ENCODE results near the gene STN1.

The STN1 gene

DNA sequence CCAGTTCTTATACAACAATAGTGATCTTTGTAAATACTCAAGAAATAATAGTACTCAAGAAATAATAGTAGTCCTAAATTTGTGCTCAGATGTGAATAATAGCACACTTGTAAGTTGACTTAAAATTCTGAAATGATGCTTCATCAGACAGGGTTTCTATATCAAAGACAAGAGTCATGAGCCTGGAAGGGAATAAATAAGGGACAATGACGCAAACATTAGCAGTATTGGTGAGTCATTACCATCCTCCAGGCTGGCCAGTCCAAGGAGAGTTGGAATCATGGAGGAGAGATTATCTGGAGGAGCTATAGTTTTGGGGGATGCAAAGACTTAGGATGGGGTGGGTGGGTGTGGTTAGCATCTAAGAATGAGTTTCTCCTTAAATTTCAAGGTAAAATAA, 56.5 kb downstream of the STN1 start:
- no CpG with 5 or more reads among the region's 1 CpG for WGBS (ENCODE audit: extremely low coverage, insufficient coverage, insufficient read length)
- no peak overlapping the region for H3K9ac ChIP-seq (ENCODE audit: low read length)
- H2AK5ac ChIP-seq (ENCODE audit: low read length), result no peak overlapping the region
- no peaks in the 10 kb centered on the region for H3K79me2 ChIP-seq (ENCODE audit: control insufficient read depth, insufficient read depth, low read length, poor library complexity)
- H4K8ac ChIP-seq (ENCODE audit: low read depth, low read length), result no peak overlapping the region
- H3K27me3 ChIP-seq (ENCODE audit: insufficient read depth, low read length), result no peaks in the 10 kb centered on the region
- H3K4me1 ChIP-seq (ENCODE audit: control insufficient read depth in 1 of 2, insufficient read depth in 2 of 2, low read length in 2 of 2), result peaks cover 0 to 5% of the 10 kb centered on the region in 2 experiments
- H2BK5ac ChIP-seq (ENCODE audit: low read depth, low read length, poor library complexity), result no peak overlapping the region
- no peaks in the 10 kb centered on the region for H3K79me1 ChIP-seq (ENCODE audit: low read length)
- no peak overlapping the region for H3K4me3 ChIP-seq (ENCODE audit: low read depth, low read length)
- no peak overlapping the region for H2BK120ac ChIP-seq (ENCODE audit: insufficient read depth, low read length, poor library complexity)
- peaks cover 3% of the 10 kb centered on the region for H3K9me3 ChIP-seq (ENCODE audit: insufficient read depth, low read depth, low read length)
- no peak overlapping the region for H3K4me2 ChIP-seq (ENCODE audit: low read length)
- no peak overlapping the region for H3K18ac ChIP-seq (ENCODE audit: low read length)
- no peak overlapping the region for H4K12ac ChIP-seq (ENCODE audit: low read depth, low read length)
- H2BK12ac ChIP-seq (ENCODE audit: low read length), result no peak overlapping the region
- H4K91ac ChIP-seq (ENCODE audit: low read depth, low read length), result no peak overlapping the region
- H3K14ac ChIP-seq (ENCODE audit: low read length), result no peak overlapping the region
- DNase-seq, result no peak
- H3K36me3 ChIP-seq (ENCODE audit: control insufficient read depth in 1 of 2, insufficient read depth in 2 of 2, low read length in 2 of 2), result no peaks in the 10 kb centered on the region
- H3K27ac ChIP-seq (ENCODE audit: low read depth, low read length), result no peak overlapping the region
- H2AFZ ChIP-seq (ENCODE audit: insufficient read depth, low read length, poor library complexity), result no peak overlapping the region
- no peak overlapping the region for H3K23ac ChIP-seq (ENCODE audit: low read length)
- H3K4ac ChIP-seq (ENCODE audit: low read depth, low read length), result no peak overlapping the region

DNA sequence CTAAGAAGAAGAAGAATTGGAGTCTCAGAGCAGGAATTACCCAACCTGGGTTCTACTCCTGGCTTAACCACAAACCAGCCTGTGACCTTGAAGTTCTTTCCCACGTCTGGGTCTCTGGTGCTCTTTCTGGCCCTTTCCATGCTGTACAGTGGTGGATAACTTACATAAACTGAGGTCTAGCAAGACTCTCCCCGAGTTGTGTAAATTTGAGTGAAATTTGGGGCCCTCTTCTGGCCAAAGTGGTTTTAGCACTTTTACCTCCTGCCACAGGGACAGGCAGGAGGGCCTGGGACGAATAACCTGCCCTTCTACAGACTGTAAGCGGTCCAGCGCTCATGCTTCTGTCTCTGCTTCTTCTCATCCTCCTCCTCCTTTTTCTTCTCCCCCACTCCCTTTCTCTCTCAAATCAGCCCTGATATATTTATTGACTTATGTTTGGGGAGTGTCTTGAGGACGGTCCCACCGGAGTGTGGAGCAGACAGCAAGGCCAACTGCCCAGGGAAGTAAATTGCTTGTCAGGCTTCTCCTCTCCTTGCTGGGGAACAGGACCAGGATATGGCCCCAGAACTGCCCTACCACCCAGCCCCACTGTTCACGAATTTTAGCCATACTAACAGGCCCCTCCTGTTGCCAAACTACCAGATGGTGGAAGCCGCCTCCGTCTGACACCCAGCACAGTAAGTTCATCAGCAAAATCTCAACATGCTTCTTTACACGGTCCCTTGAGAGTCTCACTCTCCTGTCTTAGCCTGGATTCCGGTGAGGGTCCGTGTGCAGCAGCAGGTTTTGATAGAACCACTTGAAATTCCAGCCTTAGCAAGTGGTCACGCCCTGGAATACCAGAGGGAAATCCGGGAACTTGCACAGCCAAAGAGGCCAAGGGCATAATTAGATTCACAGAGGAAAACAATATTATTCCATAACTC, 58.6 kb downstream of the STN1 start:
- Histone ChIP-seq H4K8ac (ENCODE audit: low read depth, low read length) (no peak overlapping the region), H3K14ac (ENCODE audit: low read length) (no peak overlapping the region), H2AFZ (ENCODE audit: insufficient read depth, low read length, poor library complexity) (no peak overlapping the region), H3K23ac (ENCODE audit: low read length) (no peak overlapping the region), H2BK120ac (ENCODE audit: insufficient read depth, low read length, poor library complexity) (no peak overlapping the region), H3K18ac (ENCODE audit: low read length) (no peak overlapping the region), H3K9ac (ENCODE audit: low read length) (no peak overlapping the region), H2BK5ac (ENCODE audit: low read depth, low read length, poor library complexity) (no peak overlapping the region), H3K9me3 (ENCODE audit: insufficient read depth, low read depth, low read length) (no peaks in the 10 kb centered on the region), H2AK5ac (ENCODE audit: low read length) (no peak overlapping the region), H3K4me1 (ENCODE audit: control insufficient read depth in 1 of 2, insufficient read depth in 2 of 2, low read length in 2 of 2) (peaks cover 4 to 12% of the 10 kb centered on the region in 2 experiments), H3K4me2 (ENCODE audit: low read length) (no peak overlapping the region), H3K27me3 (ENCODE audit: insufficient read depth, low read length) (no peaks in the 10 kb centered on the region), H3K27ac (ENCODE audit: low read depth, low read length) (no peak overlapping the region), H3K79me1 (ENCODE audit: low read length) (peaks cover 2% of the 10 kb centered on the region), H2BK12ac (ENCODE audit: low read length) (no peak overlapping the region), H3K4me3 (ENCODE audit: low read depth, low read length) (no peak overlapping the region), H3K79me2 (ENCODE audit: control insufficient read depth, insufficient read depth, low read length, poor library complexity) (peaks cover 2% of the 10 kb centered on the region), H3K36me3 (ENCODE audit: control insufficient read depth in 1 of 2, insufficient read depth in 2 of 2, low read length in 2 of 2) (no peaks in the 10 kb centered on the region), H3K4ac (ENCODE audit: low read depth, low read length) (no peak overlapping the region), H4K12ac (ENCODE audit: low read depth, low read length) (no peak overlapping the region), H4K91ac (ENCODE audit: low read depth, low read length) (no peak overlapping the region)
- peak; percentile 64 to 88 for DNase-seq
- WGBS (ENCODE audit: extremely low coverage, insufficient coverage, insufficient read length), result no CpG with 5 or more reads among the region's 15 CpGs

DNA sequence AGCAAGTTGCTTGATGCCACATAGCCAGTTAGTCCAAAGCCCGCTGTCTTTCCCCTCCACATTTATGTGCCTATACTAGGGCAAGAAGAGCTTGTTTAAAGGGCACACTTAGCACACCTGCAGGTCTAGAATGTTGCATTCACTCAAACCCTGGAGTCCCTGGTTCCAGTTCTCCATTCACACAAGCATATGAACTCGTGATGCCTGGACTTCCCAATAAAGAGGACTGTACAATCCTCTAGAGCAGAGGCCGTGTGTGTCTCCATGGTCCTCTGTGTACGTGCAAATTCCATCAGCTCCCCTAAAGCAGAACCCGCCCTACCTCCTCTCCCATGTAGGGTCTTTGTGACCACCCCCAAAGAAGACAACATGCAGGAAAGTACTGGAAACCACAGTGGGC, 59.6 kb downstream of the STN1 start:
- Histone ChIP-seq H4K8ac (ENCODE audit: low read depth, low read length) (no peak overlapping the region), H4K91ac (ENCODE audit: low read depth, low read length) (no peak overlapping the region), H3K27ac (ENCODE audit: low read depth, low read length) (no peak overlapping the region), H3K79me2 (ENCODE audit: control insufficient read depth, insufficient read depth, low read length, poor library complexity) (peaks cover 2% of the 10 kb centered on the region), H3K4me1 (ENCODE audit: control insufficient read depth in 1 of 2, insufficient read depth in 2 of 2, low read length in 2 of 2) (peaks cover 5 to 16% of the 10 kb centered on the region in 2 experiments), H4K12ac (ENCODE audit: low read depth, low read length) (no peak overlapping the region), H3K27me3 (ENCODE audit: insufficient read depth, low read length) (no peaks in the 10 kb centered on the region), H3K79me1 (ENCODE audit: low read length) (peaks cover 2% of the 10 kb centered on the region), H3K23ac (ENCODE audit: low read length) (no peak overlapping the region), H3K9ac (ENCODE audit: low read length) (no peak overlapping the region), H3K4me3 (ENCODE audit: low read depth, low read length) (no peak overlapping the region), H2AFZ (ENCODE audit: insufficient read depth, low read length, poor library complexity) (no peak overlapping the region), H3K14ac (ENCODE audit: low read length) (no peak overlapping the region), H2BK120ac (ENCODE audit: insufficient read depth, low read length, poor library complexity) (no peak overlapping the region), H2AK5ac (ENCODE audit: low read length) (no peak overlapping the region), H3K4me2 (ENCODE audit: low read length) (no peak overlapping the region), H2BK12ac (ENCODE audit: low read length) (no peak overlapping the region), H3K4ac (ENCODE audit: low read depth, low read length) (no peak overlapping the region), H2BK5ac (ENCODE audit: low read depth, low read length, poor library complexity) (no peak overlapping the region), H3K9me3 (ENCODE audit: insufficient read depth, low read depth, low read length) (no peaks in the 10 kb centered on the region), H3K36me3 (ENCODE audit: control insufficient read depth in 1 of 2, insufficient read depth in 2 of 2, low read length in 2 of 2) (no peaks in the 10 kb centered on the region), H3K18ac (ENCODE audit: low read length) (no peak overlapping the region)
- no peak for DNase-seq
- WGBS (ENCODE audit: extremely low coverage, insufficient coverage, insufficient read length), result no CpG with 5 or more reads among the region's 5 CpGs

DNA sequence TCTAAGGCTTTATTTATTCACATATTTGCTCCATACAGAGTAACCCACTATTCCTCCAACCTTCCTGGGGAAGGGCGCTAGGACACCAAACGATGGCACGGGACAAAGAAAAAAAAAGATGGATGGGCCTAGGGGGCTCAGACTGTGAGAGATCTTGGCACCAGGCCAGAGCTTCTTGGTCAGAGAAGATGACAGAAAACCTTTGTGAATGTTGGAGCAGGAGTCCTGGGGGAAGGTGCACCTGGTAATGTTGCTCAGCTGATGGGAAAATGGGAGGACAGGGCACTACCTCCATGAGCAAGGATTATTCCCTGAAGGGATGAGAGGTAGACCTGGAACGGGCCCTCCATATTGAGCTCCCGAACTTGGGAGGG, 61.2 kb downstream of the STN1 start:
- Histone ChIP-seq H3K4me3 (ENCODE audit: low read depth, low read length) (no peak overlapping the region), H3K14ac (ENCODE audit: low read length) (no peak overlapping the region), H4K12ac (ENCODE audit: low read depth, low read length) (no peak overlapping the region), H3K27ac (ENCODE audit: low read depth, low read length) (no peak overlapping the region), H3K79me1 (ENCODE audit: low read length) (peaks cover 2% of the 10 kb centered on the region), H3K9me3 (ENCODE audit: insufficient read depth, low read depth, low read length) (no peaks in the 10 kb centered on the region), H3K79me2 (ENCODE audit: control insufficient read depth, insufficient read depth, low read length, poor library complexity) (peaks cover 2% of the 10 kb centered on the region), H2AK5ac (ENCODE audit: low read length) (no peak overlapping the region), H4K8ac (ENCODE audit: low read depth, low read length) (no peak overlapping the region), H3K4me2 (ENCODE audit: low read length) (no peak overlapping the region), H3K27me3 (ENCODE audit: insufficient read depth, low read length) (no peaks in the 10 kb centered on the region), H3K23ac (ENCODE audit: low read length) (no peak overlapping the region), H3K18ac (ENCODE audit: low read length) (no peak overlapping the region), H3K9ac (ENCODE audit: low read length) (no peak overlapping the region), H3K4ac (ENCODE audit: low read depth, low read length) (no peak overlapping the region), H2BK5ac (ENCODE audit: low read depth, low read length, poor library complexity) (no peak overlapping the region), H2BK12ac (ENCODE audit: low read length) (no peak overlapping the region), H3K4me1 (ENCODE audit: control insufficient read depth in 1 of 2, insufficient read depth in 2 of 2, low read length in 2 of 2) (peaks cover 5 to 16% of the 10 kb centered on the region in 2 experiments), H3K36me3 (ENCODE audit: control insufficient read depth in 1 of 2, insufficient read depth in 2 of 2, low read length in 2 of 2) (no peaks in the 10 kb centered on the region), H2BK120ac (ENCODE audit: insufficient read depth, low read length, poor library complexity) (no peak overlapping the region), H4K91ac (ENCODE audit: low read depth, low read length) (no peak overlapping the region), H2AFZ (ENCODE audit: insufficient read depth, low read length, poor library complexity) (no peak overlapping the region)
- DNase-seq, result no peak
- no CpG with 5 or more reads among the region's 5 CpGs for WGBS (ENCODE audit: extremely low coverage, insufficient coverage, insufficient read length)
